Measurements from ENCODE around the gene CCDC188.

CCDC188 gene

GRCh38 chr22:20146777-20147176 lies 4.1 kb downstream of the CCDC188 start:
- H3K27ac ChIP-seq (replicated peaks) = no peak overlapping the region
- no peaks in the 10 kb centered on the region for H3K27me3 ChIP-seq (ENCODE audit: insufficient read depth, poor library complexity, severe bottlenecking)
- no peak for DNase-seq (ENCODE audit: low read depth in 1 of 2, low spot score in 1 of 2)

GRCh38 chr22:20145832-20146223 lies 5.0 kb downstream of the CCDC188 start:
- H3K27ac ChIP-seq (replicated peaks) = no peak overlapping the region
- no peak for TF ChIP-seq SPI1 (IDR thresholded peaks at IDR 0.05; ENCODE audit: borderline replicate concordance, low read depth)
- TF ChIP-seq GABPA (IDR thresholded peaks at IDR 0.05; ENCODE audit: low read depth) = no peak
- no peak for TF ChIP-seq REST (IDR thresholded peaks at IDR 0.05; ENCODE audit: insufficient replicate concordance, low read depth)
- no peak for TF ChIP-seq CTCF (IDR thresholded peaks at IDR 0.05; ENCODE audit: insufficient read depth, low read length)
- no peak for TF ChIP-seq POLR2AphosphoS5 (IDR thresholded peaks at IDR 0.05; ENCODE audit: low read depth)

More at GRCh38 chr22:20146777-20147176, 4.1 kb downstream of the CCDC188 start:
- TF ChIP-seq CTCF (IDR thresholded peaks at IDR 0.05; ENCODE audit: insufficient read depth, low read length) = no peak
- TF ChIP-seq GABPA (IDR thresholded peaks at IDR 0.05; ENCODE audit: low read depth) = no peak
- TF ChIP-seq REST (IDR thresholded peaks at IDR 0.05; ENCODE audit: insufficient replicate concordance, low read depth) = no peak
- no peak for TF ChIP-seq SPI1 (IDR thresholded peaks at IDR 0.05; ENCODE audit: borderline replicate concordance, low read depth)
- no peak for TF ChIP-seq POLR2AphosphoS5 (IDR thresholded peaks at IDR 0.05; ENCODE audit: low read depth)
- H3K4me3 ChIP-seq (replicated peaks; ENCODE audit: insufficient read depth, low read length) = no peak overlapping the region

GRCh38 chr22:20145206-20145831 lies 5.5 kb downstream of the CCDC188 start:
- TF ChIP-seq CTCF (IDR thresholded peaks at IDR 0.05; ENCODE audit: insufficient read depth, low read length) (no peak), POLR2AphosphoS5 (IDR thresholded peaks at IDR 0.05; ENCODE audit: low read depth) (no peak), REST (IDR thresholded peaks at IDR 0.05; ENCODE audit: insufficient replicate concordance, low read depth) (no peak)

More at GRCh38 chr22:20145832-20146223, 5.0 kb downstream of the CCDC188 start:
- DNase-seq (ENCODE audit: low read depth in 1 of 2, low spot score in 1 of 2) = no peak
- Histone ChIP-seq H3K27me3 (ENCODE audit: insufficient read depth, poor library complexity, severe bottlenecking) (no peaks in the 10 kb centered on the region), H3K4me3 (replicated peaks; ENCODE audit: insufficient read depth, low read length) (no peak overlapping the region)

More at GRCh38 chr22:20145206-20145831, 5.5 kb downstream of the CCDC188 start:
- DNase-seq (ENCODE audit: low read depth in 1 of 2, low spot score in 1 of 2) = no peak
- no peak overlapping the region for H3K27ac ChIP-seq (replicated peaks)
- H3K27me3 ChIP-seq (ENCODE audit: insufficient read depth, poor library complexity, severe bottlenecking) = no peaks in the 10 kb centered on the region
- no peak overlapping the region for H3K4me3 ChIP-seq (replicated peaks; ENCODE audit: insufficient read depth, low read length)
